Neural progenitor cell (in vitro differentiated cells): Measurements from ENCODE around the gene LRRC75A. TPM values are rescaled to one million over a fixed set of nuclear protein-coding genes. Genes with fewer than 3 reads are reported as not detected.

Source experiments
- DNase-seq: peaks from one replicate; pipeline ENCODE4 v3.0.0-alpha.2; 2016; ENCODE audit warnings: low spot score
- H2AFZ ChIP-seq: fragments of 200-600 bp; sonication (generic); replicated peaks from 2 replicates; pipeline ENCODE4 v1.6.1; 2016; ENCODE audit warnings: antibody characterized with exemption
- H3F3A ChIP-seq: fragments of 200-600 bp; sonication (generic); 2 replicates; pipeline ENCODE4 v1.6.1; 2016; ENCODE audit warnings: antibody characterized with exemption, low read depth
- H3K27ac ChIP-seq: fragments of 200-600 bp; sonication (generic); 2 replicates; pipeline ENCODE4 v1.5.1; 2016; ENCODE audit warnings: mild to moderate bottlenecking
- H3K27me3 ChIP-seq: fragments of 200-600 bp; sonication (generic); 2 replicates; pipeline ENCODE4 v1.6.1; 2016; ENCODE audit warnings: mild to moderate bottlenecking, moderate library complexity
- H3K36me3 ChIP-seq: fragments of 200-600 bp; sonication (generic); 2 replicates; pipeline ENCODE4 v1.5.1; 2016
- H3K4me1 ChIP-seq: fragments of 200-600 bp; sonication (generic); 2 replicates; pipeline ENCODE4 v1.6.1; 2016; ENCODE audit warnings: mixed run types
- H3K4me2 ChIP-seq: fragments of 200-600 bp; sonication (generic); 2 replicates; pipeline ENCODE4 v1.6.1; 2016
- H3K4me3 ChIP-seq: fragments of 200-600 bp; sonication (generic); 2 replicates; pipeline ENCODE4 v1.5.1; 2016
- H3K79me2 ChIP-seq: fragments of 200-600 bp; sonication (generic); 2 replicates; pipeline ENCODE4 v1.6.1; 2016; ENCODE audit warnings: low read depth
- H3K9ac ChIP-seq: fragments of 200-600 bp; sonication (generic); 2 replicates; pipeline ENCODE4 v1.6.1; 2016
- H3K9me3 ChIP-seq: fragments of 200-600 bp; sonication (generic); 2 replicates; pipeline ENCODE4 v1.5.1; 2016; ENCODE audit warnings: low read depth
- H4K20me1 ChIP-seq: fragments of 200-600 bp; sonication (generic); 2 replicates; pipeline ENCODE4 v1.6.1; 2016; ENCODE audit warnings: low read depth
- H3K27ac Mint-ChIP-seq: 3 replicates; pipeline ENCODE4 v1.8.0; 2021; ENCODE audit warnings: mixed read lengths
- H3K27me3 Mint-ChIP-seq: 2 replicates; pipeline ENCODE4 v1.8.0; 2022; ENCODE audit warnings: low read depth, mild to moderate bottlenecking, inconsistent platforms, moderate library complexity, mixed read lengths; ENCODE audit not compliant: insufficient read depth
- H3K36me3 Mint-ChIP-seq: 3 replicates; pipeline ENCODE4 v1.8.0; 2021; ENCODE audit warnings: mixed read lengths
- H3K4me1 Mint-ChIP-seq: 3 replicates; pipeline ENCODE4 v1.8.0; 2021; ENCODE audit warnings: mixed read lengths
- H3K4me3 Mint-ChIP-seq: 3 replicates; pipeline ENCODE4 v1.8.0; 2021; ENCODE audit warnings: mild to moderate bottlenecking, moderate library complexity, mixed read lengths
- H3K9me3 Mint-ChIP-seq: 3 replicates; pipeline ENCODE4 v1.8.0; 2020; ENCODE audit warnings: mixed read lengths
- CTCF ChIP-seq: fragments of 200-600 bp; sonication (generic); IDR thresholded peaks from 2 replicates; pipeline ENCODE4 v1.5.1; 2017; ENCODE audit warnings: antibody characterized with exemption, mild to moderate bottlenecking
- EZH2 ChIP-seq: fragments of 200-600 bp; sonication (generic); IDR thresholded peaks from 2 replicates; pipeline ENCODE4 v1.6.1; 2017; ENCODE audit warnings: antibody characterized with exemption, mild to moderate bottlenecking, moderate library complexity
- EZH2phosphoT487 ChIP-seq: fragments of 200-600 bp; sonication (generic); IDR thresholded peaks from 2 replicates; pipeline ENCODE4 v1.6.1; 2017; ENCODE audit warnings: antibody characterized with exemption
- total RNA-seq: library from RNA; depleted of rRNA; stranded (reverse); fragments of >200 nt; gene quantifications from 2 replicates; pipeline ENCODE4 v1.2.3, GENCODE V29; 2015; ENCODE audit warnings: low replicate concordance

LRRC75A gene
- total RNA-seq, 1 donor from 2014 or later = 4.0 TPM

- Histone ChIP-seq H3K4me1 (no peaks in the 10 kb centered on the region), H3K4me2 (no peak overlapping the region), H2AFZ (no peak overlapping the region), H3K9me3 (no peaks in the 10 kb centered on the region), H3K36me3 (no peaks in the 10 kb centered on the region), H3K9ac (no peak overlapping the region), H3K79me2 (no peaks in the 10 kb centered on the region), H3K27me3 (no peaks in the 10 kb centered on the region), H3K27ac (no peak overlapping the region), H4K20me1 (no peaks in the 10 kb centered on the region), H3K4me3 (no peak overlapping the region), H3F3A (no peaks in the 10 kb centered on the region)
- no peak for DNase-seq
- Mint-ChIP-seq H3K27ac (no peak overlapping the region), H3K4me1 (peaks cover 27% of the 10 kb centered on the region), H3K27me3 (peaks cover 2% of the 10 kb centered on the region), H3K4me3 (no peak overlapping the region), H3K36me3 (no peaks in the 10 kb centered on the region), H3K9me3 (no peaks in the 10 kb centered on the region)
- TF ChIP-seq EZH2 (no peak), CTCF (no peak), EZH2phosphoT487 (no peak)
Observed at GRCh38 chr17:16423226-16423872, 68.6 kb downstream of the LRRC75A start.

GRCh38 chr17:16422416-16422815, 69.6 kb downstream of the LRRC75A start:
- Histone ChIP-seq H3K9ac (no peak overlapping the region), H3K79me2 (no peaks in the 10 kb centered on the region), H3K9me3 (no peaks in the 10 kb centered on the region), H2AFZ (no peak overlapping the region), H3K27me3 (no peaks in the 10 kb centered on the region), H3F3A (no peaks in the 10 kb centered on the region), H3K27ac (no peak overlapping the region), H4K20me1 (no peaks in the 10 kb centered on the region), H3K4me3 (no peak overlapping the region), H3K4me1 (no peaks in the 10 kb centered on the region), H3K36me3 (no peaks in the 10 kb centered on the region), H3K4me2 (no peak overlapping the region)
- Mint-ChIP-seq H3K27ac (no peak overlapping the region), H3K4me3 (no peak overlapping the region), H3K9me3 (no peaks in the 10 kb centered on the region), H3K4me1 (peaks cover 32% of the 10 kb centered on the region), H3K36me3 (no peaks in the 10 kb centered on the region), H3K27me3 (peaks cover 2% of the 10 kb centered on the region)
- TF ChIP-seq CTCF (no peak), EZH2 (no peak), EZH2phosphoT487 (no peak)
- DNase-seq = no peak

- Histone ChIP-seq H3K4me1 (peaks cover 5% of the 10 kb centered on the region), H3K79me2 (no peaks in the 10 kb centered on the region), H3K9ac (no peak overlapping the region), H2AFZ (no peak overlapping the region), H3K27ac (no peak overlapping the region), H3K4me2 (no peak overlapping the region), H3K27me3 (no peaks in the 10 kb centered on the region), H3K9me3 (no peaks in the 10 kb centered on the region), H3F3A (no peaks in the 10 kb centered on the region), H4K20me1 (no peaks in the 10 kb centered on the region), H3K36me3 (no peaks in the 10 kb centered on the region), H3K4me3 (no peak overlapping the region)
- Mint-ChIP-seq H3K9me3 (no peaks in the 10 kb centered on the region), H3K4me3 (no peak overlapping the region), H3K36me3 (no peaks in the 10 kb centered on the region), H3K4me1 (peaks cover 23% of the 10 kb centered on the region), H3K27me3 (peaks cover 2% of the 10 kb centered on the region), H3K27ac (no peak overlapping the region)
- TF ChIP-seq EZH2 = no peak
- no peak for TF ChIP-seq EZH2phosphoT487
- TF ChIP-seq CTCF = no peak
- no peak for DNase-seq
Observed at GRCh38 chr17:16419929-16420271, 72.1 kb downstream of the LRRC75A start.
